Measurements from ENCODE around the gene AHSP. TPM values are rescaled to one million over a fixed set of nuclear protein-coding genes. Genes with fewer than 3 reads are reported as not detected.
A peak's percentile ranks its signal among the peaks of the same experiment; 100 is the strongest.

The AHSP gene
- total RNA-seq, 1 donor from 2014 or later: not detected

DNA sequence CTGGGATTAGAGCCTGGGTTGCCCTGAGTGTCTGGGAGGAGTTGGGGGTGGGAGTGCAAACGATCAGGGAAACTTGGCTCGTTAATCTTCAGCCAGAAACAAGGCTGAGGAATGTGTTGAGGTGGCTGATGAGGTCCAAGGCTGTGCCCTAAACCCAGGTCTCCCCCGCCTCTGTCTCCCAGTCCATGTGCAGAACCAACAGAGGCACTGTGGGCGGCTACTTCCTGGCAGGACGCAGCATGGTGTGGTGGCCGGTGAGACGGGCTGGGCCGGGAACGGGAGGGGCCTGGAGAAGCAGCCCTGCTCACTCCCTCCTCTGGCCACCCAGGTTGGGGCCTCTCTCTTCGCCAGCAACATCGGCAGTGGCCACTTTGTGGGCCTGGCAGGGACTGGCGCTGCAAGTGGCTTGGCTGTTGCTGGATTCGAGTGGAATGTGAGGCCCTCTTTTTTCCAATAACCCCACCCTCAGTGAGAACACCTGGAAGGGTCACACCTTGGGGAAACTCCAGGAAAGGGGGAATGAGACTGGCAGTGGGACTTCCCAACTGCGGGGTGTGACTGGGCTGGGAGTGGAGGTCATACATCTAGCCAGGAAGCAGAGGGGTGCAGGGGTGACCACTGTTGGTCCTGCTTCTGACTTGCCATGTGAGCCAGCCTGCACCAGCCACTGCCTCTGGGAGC is 43.1 kb upstream of the AHSP start:
- no peaks in the 10 kb centered on the region for H3K9me3 Mint-ChIP-seq
- H3K4me3 Mint-ChIP-seq: no peak overlapping the region
- no peak for DNase-seq (ENCODE audit: low spot score in 2 of 2, unreplicated experiment in 2 of 2)
- peaks cover 3% of the 10 kb centered on the region for H3K4me1 Mint-ChIP-seq
- no peak overlapping the region for H3K27ac Mint-ChIP-seq
- TF ChIP-seq, protein P1, sequence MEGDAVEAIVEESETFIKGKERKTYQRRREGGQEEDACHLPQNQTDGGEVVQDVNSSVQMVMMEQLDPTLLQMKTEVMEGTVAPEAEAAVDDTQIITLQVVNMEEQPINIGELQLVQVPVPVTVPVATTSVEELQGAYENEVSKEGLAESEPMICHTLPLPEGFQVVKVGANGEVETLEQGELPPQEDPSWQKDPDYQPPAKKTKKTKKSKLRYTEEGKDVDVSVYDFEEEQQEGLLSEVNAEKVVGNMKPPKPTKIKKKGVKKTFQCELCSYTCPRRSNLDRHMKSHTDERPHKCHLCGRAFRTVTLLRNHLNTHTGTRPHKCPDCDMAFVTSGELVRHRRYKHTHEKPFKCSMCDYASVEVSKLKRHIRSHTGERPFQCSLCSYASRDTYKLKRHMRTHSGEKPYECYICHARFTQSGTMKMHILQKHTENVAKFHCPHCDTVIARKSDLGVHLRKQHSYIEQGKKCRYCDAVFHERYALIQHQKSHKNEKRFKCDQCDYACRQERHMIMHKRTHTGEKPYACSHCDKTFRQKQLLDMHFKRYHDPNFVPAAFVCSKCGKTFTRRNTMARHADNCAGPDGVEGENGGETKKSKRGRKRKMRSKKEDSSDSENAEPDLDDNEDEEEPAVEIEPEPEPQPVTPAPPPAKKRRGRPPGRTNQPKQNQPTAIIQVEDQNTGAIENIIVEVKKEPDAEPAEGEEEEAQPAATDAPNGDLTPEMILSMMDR (IDR thresholded peaks at IDR 0.05; ENCODE audit: unreplicated experiment): no peak
- peaks cover 74% of the 10 kb centered on the region for H3K27me3 Mint-ChIP-seq (ENCODE audit: low read depth)
- peaks cover 5% of the 10 kb centered on the region for H3K36me3 Mint-ChIP-seq

DNA sequence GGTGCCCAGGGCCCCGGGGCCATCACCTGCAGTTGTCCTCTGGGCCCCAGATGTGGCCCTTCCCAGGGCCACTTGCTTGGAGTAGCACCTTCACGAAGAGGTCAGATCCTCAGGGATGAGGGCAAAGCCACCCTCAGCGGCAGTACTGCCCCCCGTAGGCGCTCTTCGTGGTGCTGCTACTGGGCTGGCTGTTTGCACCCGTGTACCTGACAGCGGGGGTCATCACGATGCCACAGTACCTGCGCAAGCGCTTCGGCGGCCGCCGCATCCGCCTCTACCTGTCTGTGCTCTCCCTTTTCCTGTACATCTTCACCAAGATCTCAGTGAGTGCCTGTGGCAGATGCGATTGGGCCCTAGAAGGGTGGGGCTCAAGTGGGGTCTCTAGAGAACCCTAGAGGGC is 42.1 kb upstream of the AHSP start:
- Mint-ChIP-seq H3K4me3 (no peak overlapping the region), H3K27me3 (ENCODE audit: low read depth) (peaks cover 74% of the 10 kb centered on the region), H3K4me1 (peaks cover 3% of the 10 kb centered on the region), H3K36me3 (peaks cover 9% of the 10 kb centered on the region), H3K27ac (no peak overlapping the region), H3K9me3 (no peaks in the 10 kb centered on the region)
- DNase-seq (ENCODE audit: low spot score in 2 of 2, unreplicated experiment in 2 of 2): no peak
- TF ChIP-seq, protein P1 (IDR thresholded peaks at IDR 0.05; ENCODE audit: unreplicated experiment): no peak

DNA sequence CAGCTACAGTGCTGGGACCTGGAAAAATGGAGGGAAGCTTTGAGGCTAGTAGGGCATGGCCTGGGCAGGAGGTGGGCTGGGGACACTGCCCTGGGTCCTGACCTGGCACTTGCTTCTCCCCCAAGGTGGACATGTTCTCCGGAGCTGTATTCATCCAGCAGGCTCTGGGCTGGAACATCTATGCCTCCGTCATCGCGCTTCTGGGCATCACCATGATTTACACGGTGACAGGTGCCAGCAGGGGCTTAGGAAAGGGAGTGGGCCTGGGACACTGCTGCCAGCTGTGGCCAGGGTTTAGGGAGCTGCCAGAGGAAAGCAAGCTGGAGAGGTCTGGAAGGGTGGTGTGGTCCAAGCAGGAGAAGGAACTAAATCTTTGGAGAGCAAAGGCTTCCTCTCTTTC is 41.7 kb upstream of the AHSP start:
- no peak for DNase-seq (ENCODE audit: low spot score in 2 of 2, unreplicated experiment in 2 of 2)
- TF ChIP-seq, protein P1 (IDR thresholded peaks at IDR 0.05; ENCODE audit: unreplicated experiment): no peak
- H3K36me3 Mint-ChIP-seq: peaks cover 13% of the 10 kb centered on the region
- H3K4me1 Mint-ChIP-seq: peaks cover 3% of the 10 kb centered on the region
- H3K27me3 Mint-ChIP-seq (ENCODE audit: low read depth): peaks cover 69% of the 10 kb centered on the region
- no peak overlapping the region for H3K27ac Mint-ChIP-seq
- H3K9me3 Mint-ChIP-seq: no peaks in the 10 kb centered on the region
- peak overlapping the region; percentile 22 for H3K4me3 Mint-ChIP-seq

DNA sequence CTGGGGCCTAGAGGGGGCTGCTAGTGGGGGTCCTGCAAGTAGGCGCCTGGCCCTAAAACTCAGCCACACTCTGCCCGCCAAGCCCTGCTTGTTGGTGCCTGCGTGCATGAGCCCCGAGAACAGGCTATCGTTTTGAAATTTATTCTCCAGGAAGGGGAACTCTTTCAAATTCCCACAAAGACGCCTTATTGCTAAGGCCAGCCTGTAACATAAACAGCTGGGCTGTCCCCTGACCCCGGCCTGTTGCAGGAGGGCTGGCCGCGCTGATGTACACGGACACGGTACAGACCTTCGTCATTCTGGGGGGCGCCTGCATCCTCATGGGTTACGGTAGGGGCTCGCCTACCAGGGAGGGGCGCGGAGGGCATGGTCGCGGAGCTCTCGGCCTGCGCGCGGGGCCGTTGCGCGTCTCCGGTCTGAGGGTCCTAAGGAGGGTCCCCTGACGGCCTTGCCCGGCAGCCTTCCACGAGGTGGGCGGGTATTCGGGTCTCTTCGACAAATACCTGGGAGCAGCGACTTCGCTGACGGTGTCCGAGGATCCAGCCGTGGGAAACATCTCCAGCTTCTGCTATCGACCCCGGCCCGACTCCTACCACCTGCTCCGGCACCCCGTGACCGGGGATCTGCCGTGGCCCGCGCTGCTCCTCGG is 40.5 kb upstream of the AHSP start:
- Mint-ChIP-seq H3K36me3 (peaks cover 13% of the 10 kb centered on the region), H3K4me3 (peak overlapping the region; percentile 75), H3K9me3 (no peaks in the 10 kb centered on the region), H3K4me1 (peaks cover 3% of the 10 kb centered on the region), H3K27ac (no peak overlapping the region), H3K27me3 (ENCODE audit: low read depth) (peaks cover 63% of the 10 kb centered on the region)
- no peak for DNase-seq (ENCODE audit: low spot score in 2 of 2, unreplicated experiment in 2 of 2)
- TF ChIP-seq, protein P1 (IDR thresholded peaks at IDR 0.05; ENCODE audit: unreplicated experiment): no peak

DNA sequence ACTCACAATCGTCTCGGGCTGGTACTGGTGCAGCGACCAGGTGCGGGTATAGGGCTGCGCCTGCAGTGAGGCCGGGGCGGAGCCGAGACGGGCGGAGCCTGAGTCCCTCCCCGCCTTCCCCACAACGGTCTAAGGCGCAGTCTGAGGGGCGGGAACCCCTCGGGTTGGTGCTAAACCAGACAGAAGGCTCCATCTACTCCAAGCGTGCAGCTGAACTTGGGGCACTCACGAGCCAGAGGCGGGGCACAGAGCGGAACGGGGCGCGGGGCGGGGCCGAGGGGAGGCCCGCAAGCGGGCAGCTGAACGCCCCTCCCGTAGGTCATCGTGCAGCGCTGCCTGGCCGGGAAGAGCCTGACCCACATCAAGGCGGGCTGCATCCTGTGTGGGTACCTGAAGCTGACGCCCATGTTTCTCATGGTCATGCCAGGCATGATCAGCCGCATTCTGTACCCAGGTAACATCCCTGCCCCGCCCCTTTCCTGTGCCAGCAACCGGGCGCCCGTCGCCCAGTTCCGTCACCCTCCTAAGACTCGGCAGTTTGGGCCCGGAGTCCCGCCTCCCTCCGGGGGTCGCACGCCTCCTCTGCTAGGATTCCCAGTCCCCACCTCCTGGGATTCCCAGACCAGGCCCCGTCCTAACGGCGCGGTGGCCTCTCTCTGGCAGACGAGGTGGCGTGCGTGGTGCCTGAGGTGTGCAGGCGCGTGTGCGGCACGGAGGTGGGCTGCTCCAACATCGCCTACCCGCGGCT is 39.8 kb upstream of the AHSP start:
- H3K4me1 Mint-ChIP-seq: peaks cover 3% of the 10 kb centered on the region
- peaks cover 18% of the 10 kb centered on the region for H3K36me3 Mint-ChIP-seq
- TF ChIP-seq, protein P1 (IDR thresholded peaks at IDR 0.05; ENCODE audit: unreplicated experiment): no peak
- H3K27me3 Mint-ChIP-seq (ENCODE audit: low read depth): peaks cover 56% of the 10 kb centered on the region
- H3K4me3 Mint-ChIP-seq: peak overlapping the region; percentile 75
- peak in 1 of 2 experiments; percentile 63 for DNase-seq (ENCODE audit: low spot score in 2 of 2, unreplicated experiment in 2 of 2)
- H3K9me3 Mint-ChIP-seq: no peaks in the 10 kb centered on the region
- H3K27ac Mint-ChIP-seq: no peak overlapping the region

Measured in mesothelial cell of epicardium (in vitro differentiated cells).